Duodenal mucosa (tissue), 2 donors: ENCODE results near the gene UBE3C.
"Not testable (repeated sequence)": the region's sequence is repeated elsewhere in the genome, so short reads cannot be mapped to it uniquely, and the experiment has no call there.

Source experiments
- H3K27ac ChIP-seq: one replicate; pipeline ENCODE4 v1.7.0; 2013; ENCODE audit warnings: low read depth, low read length
- H3K27me3 ChIP-seq, 2 donors: one replicate each; pipeline ENCODE4 v1.7.0; 2013; ENCODE audit warnings: low read length in 2 of 2, control low read depth in 1 of 2; ENCODE audit not compliant: insufficient read depth in 2 of 2, control insufficient read depth in 1 of 2
- H3K36me3 ChIP-seq, 2 donors: one replicate each; pipeline ENCODE4 v1.7.0; 2013; ENCODE audit warnings: low read length in 2 of 2, control low read depth in 1 of 2; ENCODE audit not compliant: insufficient read depth in 2 of 2, control insufficient read depth in 1 of 2
- H3K4me1 ChIP-seq, 2 donors: one replicate each; pipeline ENCODE4 v1.7.0; 2013; ENCODE audit warnings: low read length in 2 of 2, control low read depth in 1 of 2; ENCODE audit not compliant: insufficient read depth in 2 of 2, control insufficient read depth in 1 of 2
- H3K4me3 ChIP-seq, 2 donors: one replicate each; pipeline ENCODE4 v1.7.0; 2013; ENCODE audit warnings: low read length in 2 of 2, low read depth in 1 of 2
- H3K9ac ChIP-seq, 2 donors: one replicate each; pipeline ENCODE4 v1.7.0; 2013; ENCODE audit warnings: low read length in 2 of 2, low read depth in 1 of 2
- H3K9me3 ChIP-seq, 2 donors: one replicate each; pipeline ENCODE4 v1.7.0; 2013; ENCODE audit warnings: low read length in 2 of 2, control low read depth in 1 of 2; ENCODE audit not compliant: control insufficient read depth in 1 of 2

Gene UBE3C

DNA sequence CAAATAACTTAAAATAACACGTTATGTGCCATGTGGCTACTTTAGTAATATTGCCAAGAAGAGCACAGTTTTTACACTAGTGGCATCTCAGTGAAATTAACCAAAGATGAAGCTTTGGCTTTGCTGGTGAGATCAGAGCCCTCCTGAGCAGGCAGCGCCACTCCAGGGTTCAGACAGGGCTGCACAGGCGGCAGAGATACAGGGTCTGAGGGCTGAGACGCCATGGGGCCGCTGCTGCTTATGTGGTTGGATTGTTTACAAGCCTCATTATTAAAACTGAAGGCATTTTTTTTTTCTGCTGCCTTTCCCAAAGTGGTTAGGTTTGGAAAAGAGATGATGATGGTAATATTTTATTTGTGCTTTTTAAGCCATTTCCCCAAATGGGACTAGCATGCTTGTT lies 129.2 kb downstream of the UBE3C start:
- Histone ChIP-seq H3K27me3 (no peaks in the 10 kb centered on the region), H3K36me3 (peaks cover 33 to 72% of the 10 kb centered on the region in 2 donors), H3K4me3 (no peak overlapping the region), H3K4me1 (no peaks in the 10 kb centered on the region), H3K9me3 (no peaks in the 10 kb centered on the region), H3K27ac (no peak overlapping the region), H3K9ac (no peak overlapping the region)

- Histone ChIP-seq H3K36me3 (peaks cover 31 to 68% of the 10 kb centered on the region in 2 donors), H3K27me3 (no peaks in the 10 kb centered on the region)
Measured at GRCh38 chr7:157268540-157268939, 129.8 kb downstream of the UBE3C start.

DNA sequence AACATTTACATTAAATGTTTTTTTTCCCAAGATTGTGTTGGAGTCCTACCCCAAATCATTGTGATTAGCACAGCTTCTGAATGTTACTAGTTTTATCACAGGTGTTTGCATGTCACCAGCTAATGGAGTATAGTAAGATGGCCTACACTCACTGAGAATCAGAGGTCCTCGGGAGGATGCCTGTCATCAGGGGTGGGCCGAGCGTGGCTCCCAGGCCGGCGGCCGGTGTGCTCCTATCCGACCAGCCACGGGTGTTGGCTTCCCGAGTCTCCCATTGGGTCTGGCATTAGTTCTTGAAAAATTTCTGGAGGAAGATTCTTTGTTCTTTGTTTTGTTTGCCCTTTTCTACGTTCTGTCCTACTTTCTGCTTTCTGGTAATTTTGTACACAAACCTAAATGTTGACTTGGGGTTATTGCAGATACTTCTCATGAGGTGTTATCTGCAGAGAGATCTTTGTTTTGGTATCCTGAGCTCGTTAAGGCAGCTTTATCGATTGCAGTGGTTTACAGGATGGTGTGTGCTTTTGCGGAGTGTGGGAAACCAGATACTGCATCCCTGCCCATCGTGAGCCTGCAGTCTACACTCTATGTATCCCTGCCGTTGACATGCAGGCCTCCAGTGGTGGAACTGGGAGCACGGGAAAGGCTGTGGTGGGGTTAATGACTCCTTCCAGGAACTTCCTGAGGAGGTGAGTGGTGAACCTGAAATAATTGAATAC lies 130.8 kb downstream of the UBE3C start:
- peaks cover 0 to 8% of the 10 kb centered on the region in 2 donors for H3K4me1 ChIP-seq
- H3K9ac ChIP-seq: no peak overlapping the region
- no peaks in the 10 kb centered on the region for H3K9me3 ChIP-seq
- H3K4me3 ChIP-seq: no peak overlapping the region
- H3K36me3 ChIP-seq: peaks cover 26 to 60% of the 10 kb centered on the region in 2 donors
- H3K27me3 ChIP-seq: no peaks in the 10 kb centered on the region
- no peak overlapping the region for H3K27ac ChIP-seq

More at GRCh38 chr7:157268540-157268939, 129.8 kb downstream of the UBE3C start:
- H3K9ac ChIP-seq: no peak overlapping the region
- H3K27ac ChIP-seq: no peak overlapping the region
- no peak overlapping the region for H3K4me3 ChIP-seq
- no peaks in the 10 kb centered on the region for H3K9me3 ChIP-seq
- peaks cover 0 to 6% of the 10 kb centered on the region in 2 donors for H3K4me1 ChIP-seq

DNA sequence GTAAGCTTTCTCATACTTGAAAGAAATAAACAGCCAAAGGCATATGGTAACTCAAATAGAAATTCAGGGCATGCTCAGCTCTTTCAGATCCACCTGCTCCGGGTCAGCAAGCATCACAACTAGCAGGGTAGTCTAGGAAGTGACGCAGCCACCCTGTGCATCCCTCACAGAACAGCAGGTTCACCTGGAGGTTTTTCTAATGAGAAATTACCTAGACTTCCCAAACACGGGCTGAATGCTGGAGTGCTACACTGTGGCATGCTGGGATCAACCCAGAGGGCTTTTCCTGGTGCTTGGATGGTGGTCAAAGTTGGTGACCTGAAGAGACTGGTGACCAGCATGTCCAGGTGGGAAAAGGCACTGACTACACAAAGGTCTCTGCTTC lies 131.3 kb downstream of the UBE3C start:
- H3K9me3 ChIP-seq: no peaks in the 10 kb centered on the region
- no peaks in the 10 kb centered on the region for H3K27me3 ChIP-seq
- H3K4me1 ChIP-seq: peaks cover 0 to 8% of the 10 kb centered on the region in 2 donors
- H3K4me3 ChIP-seq: no peak overlapping the region
- no peak overlapping the region for H3K27ac ChIP-seq
- peaks cover 25 to 55% of the 10 kb centered on the region in 2 donors for H3K36me3 ChIP-seq
- H3K9ac ChIP-seq: no peak overlapping the region

DNA sequence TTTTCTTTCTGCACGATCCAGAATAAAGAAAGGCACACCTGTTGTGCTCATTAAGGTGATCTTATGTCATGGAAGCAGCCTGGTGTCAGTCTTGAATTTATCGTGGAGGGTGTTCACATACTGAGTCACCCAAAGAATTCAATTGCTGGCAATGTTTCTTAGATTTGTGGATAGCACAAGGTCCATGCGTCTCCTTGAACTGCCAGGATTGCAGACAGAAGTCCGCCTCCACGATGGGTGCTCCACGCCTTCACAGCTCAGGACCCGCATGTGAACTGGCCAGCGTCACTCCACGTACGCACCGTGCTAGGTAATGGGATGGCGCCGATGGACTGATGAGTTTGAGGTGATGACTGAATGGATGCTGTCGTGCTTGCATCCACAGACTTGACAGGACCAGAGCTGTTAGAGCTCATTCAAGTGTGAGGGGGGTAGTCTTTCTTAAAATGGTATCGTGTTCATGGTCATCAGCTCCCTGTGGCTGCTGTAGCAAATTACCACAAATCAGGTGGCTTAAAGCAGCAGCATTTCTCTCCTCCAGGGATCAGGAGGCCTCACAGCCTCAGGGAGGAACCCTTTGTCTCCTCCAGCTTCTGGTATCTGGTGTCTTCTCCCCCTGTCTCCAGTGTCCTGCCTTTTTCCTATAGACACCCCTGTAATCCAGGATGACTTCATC lies 132.7 kb downstream of the UBE3C start:
- H3K36me3 ChIP-seq: peaks cover 17 to 46% of the 10 kb centered on the region in 2 donors
- peaks cover 0 to 8% of the 10 kb centered on the region in 2 donors for H3K4me1 ChIP-seq
- H3K4me3 ChIP-seq: no peak overlapping the region
- H3K9me3 ChIP-seq: no peaks in the 10 kb centered on the region
- no peak overlapping the region for H3K9ac ChIP-seq
- no peaks in the 10 kb centered on the region for H3K27me3 ChIP-seq
- H3K27ac ChIP-seq: no peak overlapping the region

- Histone ChIP-seq H3K4me3 (no peak overlapping the region), H3K9ac (no peak overlapping the region), H3K36me3 (peaks cover 17 to 43% of the 10 kb centered on the region in 2 donors), H3K4me1 (peaks cover 0 to 8% of the 10 kb centered on the region in 2 donors), H3K9me3 (no peaks in the 10 kb centered on the region), H3K27ac (no peak overlapping the region), H3K27me3 (no peaks in the 10 kb centered on the region)
Measured at GRCh38 chr7:157271991-157272324, 133.2 kb downstream of the UBE3C start.

DNA sequence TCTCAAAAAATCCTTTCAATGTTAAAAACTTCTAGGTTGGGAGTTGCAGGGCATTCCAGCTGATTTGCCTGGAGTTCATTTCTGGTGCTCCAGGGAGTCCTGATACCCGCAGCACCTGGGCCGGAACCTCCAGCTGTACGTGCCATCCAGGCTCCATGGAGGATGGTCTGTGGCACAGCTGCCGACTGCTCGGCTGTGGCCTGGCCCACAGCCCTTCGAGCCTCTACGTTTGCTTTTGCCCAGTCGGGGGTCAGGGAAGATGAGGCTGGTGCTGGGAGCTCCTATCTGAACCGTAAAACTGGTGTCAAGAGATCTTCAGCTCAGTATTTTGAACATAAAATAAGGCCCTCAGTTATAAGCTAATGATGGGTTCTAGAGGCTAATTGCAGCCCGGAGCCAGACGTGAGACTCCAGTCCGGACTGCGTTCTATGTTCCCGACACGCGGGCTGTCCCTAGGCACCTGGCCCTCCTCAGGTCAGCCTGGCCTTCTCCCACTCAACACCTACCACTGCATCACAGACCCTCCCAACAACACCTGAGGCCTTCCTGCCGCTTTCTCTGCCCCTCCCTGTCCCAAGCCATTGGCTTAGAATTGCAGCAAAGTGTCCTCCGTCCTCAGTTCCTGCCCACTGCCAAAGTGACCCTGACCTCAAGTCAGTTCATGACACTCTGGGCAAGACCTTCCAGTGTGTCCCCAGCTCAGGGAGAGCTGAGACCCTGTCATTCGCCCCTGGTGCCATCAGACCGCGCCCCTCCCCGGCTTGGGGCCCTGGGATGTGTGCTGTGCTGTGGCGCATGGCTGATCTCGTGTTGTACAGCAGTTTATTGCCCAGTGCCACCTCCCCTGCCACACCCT lies 133.9 kb downstream of the UBE3C start:
- Histone ChIP-seq H3K36me3 (peaks cover 17 to 37% of the 10 kb centered on the region in 2 donors), H3K27me3 (no peaks in the 10 kb centered on the region), H3K4me1 (peaks cover 0 to 8% of the 10 kb centered on the region in 2 donors), H3K27ac (no peak overlapping the region), H3K9me3 (no peaks in the 10 kb centered on the region), H3K4me3 (no peak overlapping the region), H3K9ac (peak overlapping the region in 1 of 2 donors; percentile 40)

DNA sequence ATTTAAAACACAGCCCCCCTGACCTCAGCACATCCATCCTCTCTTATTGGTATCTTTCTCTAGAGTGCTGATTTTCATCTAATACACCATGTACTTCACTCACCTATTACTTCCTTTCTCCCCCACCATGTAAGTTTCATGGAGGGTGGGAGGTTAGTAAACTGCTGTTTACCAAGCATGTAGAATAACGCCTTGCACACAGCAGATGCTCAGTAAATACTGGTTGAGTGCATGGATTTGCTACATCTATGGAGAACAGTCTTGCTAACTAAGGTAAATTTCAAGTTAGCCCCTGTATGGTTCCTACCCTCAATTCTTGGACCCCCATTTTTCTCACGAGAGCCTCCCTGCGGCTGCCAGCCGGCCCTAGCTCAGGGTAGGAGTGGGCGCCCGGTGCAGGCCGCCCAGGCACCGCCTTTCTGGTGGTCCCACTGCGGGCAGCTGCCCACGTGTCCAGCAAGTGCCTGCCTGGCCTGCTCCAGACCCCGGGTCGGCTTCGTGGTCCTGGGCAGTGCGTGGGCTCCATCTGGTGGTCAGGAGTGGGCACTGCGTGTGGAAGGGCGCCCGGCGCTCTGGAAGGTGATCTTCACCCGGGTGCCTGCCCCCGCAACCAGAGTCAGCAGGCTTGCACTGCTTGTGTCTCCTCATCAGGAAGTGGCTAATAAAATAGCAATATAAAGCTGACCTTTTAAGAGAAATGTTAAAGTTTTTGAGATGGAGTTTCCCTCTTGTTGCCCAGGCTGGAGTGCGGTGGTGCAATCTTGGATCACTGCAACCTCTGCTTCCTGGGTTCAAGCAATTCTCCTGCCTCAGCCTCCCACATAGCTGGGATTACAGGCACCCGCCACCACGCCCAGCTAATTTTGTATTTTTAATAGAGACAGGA lies 134.7 kb downstream of the UBE3C start:
- Histone ChIP-seq H3K9ac (no peak overlapping the region), H3K27ac (no peak overlapping the region), H3K4me1 (peaks cover 0 to 8% of the 10 kb centered on the region in 2 donors), H3K4me3 (no peak overlapping the region), H3K36me3 (peaks cover 13 to 28% of the 10 kb centered on the region in 2 donors), H3K27me3 (peaks cover 0 to 5% of the 10 kb centered on the region in 2 donors), H3K9me3 (no peaks in the 10 kb centered on the region)

- peaks cover 10 to 23% of the 10 kb centered on the region in 2 donors for H3K36me3 ChIP-seq
- H3K27me3 ChIP-seq, H3K4me3 ChIP-seq, H3K4me1 ChIP-seq, H3K27ac ChIP-seq, H3K9ac ChIP-seq, H3K9me3 ChIP-seq: not testable (repeated sequence)
Measured at GRCh38 chr7:157274094-157274634, 135.4 kb downstream of the UBE3C start.
